Measurements from ENCODE around the gene LBR. TPM values are rescaled to one million over a fixed set of nuclear protein-coding genes. Genes with fewer than 3 reads are reported as not detected.

Gene LBR
- total and polyA plus RNA-seq, 4 donors, result 14.3 to 201 (median 22.6) TPM

DNA sequence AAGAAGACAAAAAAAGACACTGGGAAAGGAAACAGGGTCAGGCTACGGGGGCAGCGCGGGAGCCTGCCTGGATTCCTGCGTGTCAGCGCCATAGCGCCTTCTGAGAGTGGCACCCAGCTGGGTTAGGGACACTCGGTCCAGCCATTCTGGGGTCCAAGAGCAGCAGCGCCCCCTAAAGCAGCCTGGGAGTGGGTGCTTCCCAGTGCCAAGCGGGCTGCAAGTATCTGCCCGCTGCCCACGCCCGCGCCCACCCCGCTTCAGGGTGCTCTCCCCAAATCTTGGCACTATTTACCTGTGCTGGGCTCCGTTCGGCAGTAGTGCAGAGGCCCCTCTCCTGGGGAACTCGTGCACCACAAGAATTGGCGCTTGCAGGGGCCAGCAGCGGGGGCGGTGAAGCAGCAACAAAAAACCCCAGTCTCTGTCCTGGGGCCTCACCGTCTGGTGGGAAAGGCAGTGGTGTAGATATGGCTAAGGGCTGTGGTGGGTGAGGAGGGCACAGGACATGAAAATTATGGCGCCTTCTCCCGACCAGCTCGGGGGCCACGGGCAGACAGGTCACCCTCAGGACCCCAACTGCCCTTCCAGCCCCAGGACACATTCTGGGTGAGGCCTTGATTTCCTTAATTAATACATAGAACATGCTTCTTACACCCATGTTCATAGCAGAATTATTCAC, 24.1 kb upstream of the LBR start:
- no peak overlapping the region for H3K27ac ChIP-seq (ENCODE audit: low read depth in 1 of 2, low read length in 2 of 2)
- WGBS, result 91% methylated on average over 25 of the region's 25 CpGs

DNA sequence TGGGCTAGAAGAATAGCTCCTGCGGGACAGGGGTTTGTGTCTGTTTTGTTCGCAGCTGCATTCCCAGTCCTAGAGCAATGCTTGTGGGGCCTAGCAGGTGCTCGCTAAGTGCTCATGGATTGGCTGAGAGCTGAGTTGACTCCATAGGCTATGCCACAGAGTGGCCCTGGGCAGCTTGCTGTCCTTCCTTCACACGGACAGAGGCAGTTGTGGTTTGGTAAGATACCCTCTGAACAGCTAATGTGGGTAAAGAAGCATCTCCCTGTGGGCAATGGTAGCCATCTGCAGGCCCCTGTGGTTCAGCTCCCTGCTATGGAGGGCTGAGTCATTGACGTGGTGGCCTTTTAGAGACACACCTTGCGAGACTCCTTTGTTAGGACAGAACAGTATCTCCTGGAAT, 23.5 kb upstream of the LBR start:
- no peak for TF ChIP-seq FOXA1 (IDR thresholded peaks at IDR 0.05)
- TF ChIP-seq FOXA2 (IDR thresholded peaks at IDR 0.05), result no peak
- TF ChIP-seq HNF4A (conservative IDR thresholded peaks at IDR 0.05), result no peak
- TF ChIP-seq RAD21 (IDR thresholded peaks at IDR 0.05), result no peak
- TF ChIP-seq JUND (IDR thresholded peaks at IDR 0.05), result no peak
- TF ChIP-seq RXRA (IDR thresholded peaks at IDR 0.05), result no peak
- TF ChIP-seq SP1 (IDR thresholded peaks at IDR 0.05), result no peak
- no peak for TF ChIP-seq TAF1 (conservative IDR thresholded peaks at IDR 0.05)
- TF ChIP-seq, protein P1, sequence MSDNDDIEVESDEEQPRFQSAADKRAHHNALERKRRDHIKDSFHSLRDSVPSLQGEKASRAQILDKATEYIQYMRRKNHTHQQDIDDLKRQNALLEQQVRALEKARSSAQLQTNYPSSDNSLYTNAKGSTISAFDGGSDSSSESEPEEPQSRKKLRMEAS (IDR thresholded peaks at IDR 0.05), result no peak
- no peak for TF ChIP-seq YY1 (IDR thresholded peaks at IDR 0.05)
- no peak for TF ChIP-seq HNF4G (IDR thresholded peaks at IDR 0.05)
- TF ChIP-seq, protein P2, sequence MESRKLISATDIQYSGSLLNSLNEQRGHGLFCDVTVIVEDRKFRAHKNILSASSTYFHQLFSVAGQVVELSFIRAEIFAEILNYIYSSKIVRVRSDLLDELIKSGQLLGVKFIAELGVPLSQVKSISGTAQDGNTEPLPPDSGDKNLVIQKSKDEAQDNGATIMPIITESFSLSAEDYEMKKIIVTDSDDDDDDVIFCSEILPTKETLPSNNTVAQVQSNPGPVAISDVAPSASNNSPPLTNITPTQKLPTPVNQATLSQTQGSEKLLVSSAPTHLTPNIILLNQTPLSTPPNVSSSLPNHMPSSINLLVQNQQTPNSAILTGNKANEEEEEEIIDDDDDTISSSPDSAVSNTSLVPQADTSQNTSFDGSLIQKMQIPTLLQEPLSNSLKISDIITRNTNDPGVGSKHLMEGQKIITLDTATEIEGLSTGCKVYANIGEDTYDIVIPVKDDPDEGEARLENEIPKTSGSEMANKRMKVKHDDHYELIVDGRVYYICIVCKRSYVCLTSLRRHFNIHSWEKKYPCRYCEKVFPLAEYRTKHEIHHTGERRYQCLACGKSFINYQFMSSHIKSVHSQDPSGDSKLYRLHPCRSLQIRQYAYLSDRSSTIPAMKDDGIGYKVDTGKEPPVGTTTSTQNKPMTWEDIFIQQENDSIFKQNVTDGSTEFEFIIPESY (IDR thresholded peaks at IDR 0.05), result no peak
- TF ChIP-seq EGR1 (IDR thresholded peaks at IDR 0.05; ENCODE audit: low read depth in 2 of 2), result no peak
- TF ChIP-seq, protein P3, sequence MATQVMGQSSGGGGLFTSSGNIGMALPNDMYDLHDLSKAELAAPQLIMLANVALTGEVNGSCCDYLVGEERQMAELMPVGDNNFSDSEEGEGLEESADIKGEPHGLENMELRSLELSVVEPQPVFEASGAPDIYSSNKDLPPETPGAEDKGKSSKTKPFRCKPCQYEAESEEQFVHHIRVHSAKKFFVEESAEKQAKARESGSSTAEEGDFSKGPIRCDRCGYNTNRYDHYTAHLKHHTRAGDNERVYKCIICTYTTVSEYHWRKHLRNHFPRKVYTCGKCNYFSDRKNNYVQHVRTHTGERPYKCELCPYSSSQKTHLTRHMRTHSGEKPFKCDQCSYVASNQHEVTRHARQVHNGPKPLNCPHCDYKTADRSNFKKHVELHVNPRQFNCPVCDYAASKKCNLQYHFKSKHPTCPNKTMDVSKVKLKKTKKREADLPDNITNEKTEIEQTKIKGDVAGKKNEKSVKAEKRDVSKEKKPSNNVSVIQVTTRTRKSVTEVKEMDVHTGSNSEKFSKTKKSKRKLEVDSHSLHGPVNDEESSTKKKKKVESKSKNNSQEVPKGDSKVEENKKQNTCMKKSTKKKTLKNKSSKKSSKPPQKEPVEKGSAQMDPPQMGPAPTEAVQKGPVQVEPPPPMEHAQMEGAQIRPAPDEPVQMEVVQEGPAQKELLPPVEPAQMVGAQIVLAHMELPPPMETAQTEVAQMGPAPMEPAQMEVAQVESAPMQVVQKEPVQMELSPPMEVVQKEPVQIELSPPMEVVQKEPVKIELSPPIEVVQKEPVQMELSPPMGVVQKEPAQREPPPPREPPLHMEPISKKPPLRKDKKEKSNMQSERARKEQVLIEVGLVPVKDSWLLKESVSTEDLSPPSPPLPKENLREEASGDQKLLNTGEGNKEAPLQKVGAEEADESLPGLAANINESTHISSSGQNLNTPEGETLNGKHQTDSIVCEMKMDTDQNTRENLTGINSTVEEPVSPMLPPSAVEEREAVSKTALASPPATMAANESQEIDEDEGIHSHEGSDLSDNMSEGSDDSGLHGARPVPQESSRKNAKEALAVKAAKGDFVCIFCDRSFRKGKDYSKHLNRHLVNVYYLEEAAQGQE (IDR thresholded peaks at IDR 0.05), result no peak
- no peaks in the 10 kb centered on the region for H3K36me3 ChIP-seq (ENCODE audit: control insufficient read depth in 4 of 4, insufficient read depth in 3 of 4, low read depth in 1 of 4, low read length in 3 of 4)
- no peaks in the 10 kb centered on the region for H3K9me3 ChIP-seq (ENCODE audit: control insufficient read depth in 4 of 4, low read length in 3 of 4)
- H3K4me3 ChIP-seq (ENCODE audit: low read depth in 1 of 3, low read length in 3 of 3), result no peak overlapping the region
- DNase-seq (ENCODE audit: low spot score), result no peak
- no peaks in the 10 kb centered on the region for H3K27me3 ChIP-seq (ENCODE audit: control insufficient read depth in 4 of 4, insufficient read depth in 4 of 4, low read length in 3 of 4)
- H3K4me1 ChIP-seq (ENCODE audit: control insufficient read depth in 4 of 4, insufficient read depth in 4 of 4, low read length in 3 of 4), result peaks cover 3 to 19% (median 13%) of the 10 kb centered on the region in 4 donors
- no peak overlapping the region for H3K9ac ChIP-seq (ENCODE audit: low read depth in 1 of 2, low read length in 2 of 2)
- WGBS, result 83% methylated on average over 6 of the region's 6 CpGs
- no peak overlapping the region for H3K27ac ChIP-seq (ENCODE audit: low read depth in 1 of 2, low read length in 2 of 2)

More for the DNA sequence above, 24.1 kb upstream of the LBR start:
- DNase-seq (ENCODE audit: low spot score), result no peak
- peak; percentile 37 for TF ChIP-seq NR2F2 (IDR thresholded peaks at IDR 0.05)
- TF ChIP-seq, protein P2 (IDR thresholded peaks at IDR 0.05), result no peak
- H3K4me1 ChIP-seq (ENCODE audit: control insufficient read depth in 4 of 4, insufficient read depth in 4 of 4, low read length in 3 of 4), result peaks cover 3 to 19% (median 13%) of the 10 kb centered on the region in 4 donors
- H3K9me3 ChIP-seq (ENCODE audit: control insufficient read depth in 4 of 4, low read length in 3 of 4), result no peaks in the 10 kb centered on the region
- H3K27me3 ChIP-seq (ENCODE audit: control insufficient read depth in 4 of 4, insufficient read depth in 4 of 4, low read length in 3 of 4), result no peaks in the 10 kb centered on the region
- H3K36me3 ChIP-seq (ENCODE audit: control insufficient read depth in 4 of 4, insufficient read depth in 3 of 4, low read depth in 1 of 4, low read length in 3 of 4), result no peaks in the 10 kb centered on the region
- no peak overlapping the region for H3K4me3 ChIP-seq (ENCODE audit: low read depth in 1 of 3, low read length in 3 of 3)
- H3K9ac ChIP-seq (ENCODE audit: low read depth in 1 of 2, low read length in 2 of 2), result no peak overlapping the region

All from liver (tissue), 9 donors.